A673 (cell line): Measurements from ENCODE around the gene SORL1. TPM values are rescaled to one million over a fixed set of nuclear protein-coding genes. Genes with fewer than 3 reads are reported as not detected.

Experiments used
- BruUV-seq: library from RNA; stranded (reverse); fragments of 400-500 nt; replicated peaks from 2 replicates; lab custom pipeline; 2021; lab: Mats Ljungman, UMichigan
- CTCF ChIA-PET: fragments of 300-600 bp; sonication (Branson Sonifier 250); formaldehyde crosslinking; loops from one replicate; lab custom pipeline; 2022; ENCODE audit warnings: antibody characterized with exemption; lab: Charles Lee
- POLR2A ChIA-PET: fragments of 300-600 bp; sonication (Branson Sonifier 250); formaldehyde crosslinking; loops from one replicate; lab custom pipeline; 2022; ENCODE audit warnings: antibody characterized with exemption; ENCODE audit not compliant: low non-redundant PET; lab: Charles Lee
- DNase-seq: peaks from one replicate; pipeline ENCODE4 v3.0.0-alpha.2; 2015; ENCODE audit warnings: low spot score
- H3K27ac ChIP-seq: fragments of 200-600 bp; sonication (generic); 2 replicates; pipeline ENCODE4 v1.5.1; 2016; ENCODE audit warnings: mixed run types, low read depth, mild to moderate bottlenecking, mixed read lengths, antibody characterized with exemption, low read length; ENCODE audit not compliant: poor library complexity, severe bottlenecking
- H3K27me3 ChIP-seq: fragments of 200-600 bp; sonication (generic); replicated peaks from 2 replicates; pipeline ENCODE4 v1.6.1; 2017; ENCODE audit warnings: mixed run types, low read depth, mild to moderate bottlenecking, mixed read lengths, antibody characterized with exemption, low read length; ENCODE audit not compliant: insufficient read depth, poor library complexity
- H3K36me3 ChIP-seq: fragments of 200-600 bp; sonication (generic); 2 replicates; pipeline ENCODE4 v1.6.1; 2016; ENCODE audit warnings: mixed run types, mild to moderate bottlenecking, mixed read lengths, antibody characterized with exemption, low read length; ENCODE audit not compliant: insufficient read depth, poor library complexity, severe bottlenecking
- H3K4me1 ChIP-seq: fragments of 200-600 bp; sonication (generic); 2 replicates; pipeline ENCODE4 v1.6.1; 2017; ENCODE audit warnings: mixed run types, mild to moderate bottlenecking, mixed read lengths, antibody characterized with exemption, low read length; ENCODE audit not compliant: insufficient read depth, poor library complexity, severe bottlenecking
- H3K4me3 ChIP-seq: fragments of 200-600 bp; sonication (generic); 2 replicates; pipeline ENCODE4 v1.5.1; 2016; ENCODE audit warnings: low read depth, mixed run types, mild to moderate bottlenecking, mixed read lengths, low read length; ENCODE audit not compliant: poor library complexity, severe bottlenecking
- H3K9me3 ChIP-seq: fragments of 200-600 bp; sonication (generic); 2 replicates; pipeline ENCODE4 v1.6.1; 2016; ENCODE audit warnings: mixed run types, low read depth, mild to moderate bottlenecking, mixed read lengths, antibody characterized with exemption, low read length; ENCODE audit not compliant: poor library complexity, severe bottlenecking
- CTCF ChIP-seq: fragments of 300-800, 200-600 bp; sonication (generic); conservative IDR thresholded peaks from 2 replicates; pipeline ENCODE4 v1.5.1; 2017; ENCODE audit warnings: low read depth, mild to moderate bottlenecking, antibody characterized with exemption, low read length, moderate library complexity, mixed read lengths
- EZH2 ChIP-seq: fragments of 200-600 bp; sonication (generic); IDR thresholded peaks from 2 replicates; pipeline ENCODE4 v1.6.1; 2017; ENCODE audit warnings: borderline replicate concordance, low read depth, mild to moderate bottlenecking, mixed read lengths, antibody characterized with exemption, low read length; ENCODE audit not compliant: poor library complexity, severe bottlenecking
- intact Hi-C: fragments of 100-400 bp; cut with micrococcal nuclease; formaldehyde crosslinking; loops from one replicate; pipeline ENCODE4 v1.10.0; 2022; ENCODE audit not compliant: unreplicated experiment
- total RNA-seq: library from RNA; stranded (reverse); gene quantifications from 2 replicates; pipeline ENCODE4 v1.2.3, GENCODE V29; 2021

The SORL1 gene
- total RNA-seq, 1 experiment from 2014 or later, result 0.95 TPM

GRCh38 chr11:121659811-121660210 lies 207.7 kb downstream of the SORL1 start:
- no peaks in the 10 kb centered on the region for H3K27me3 ChIP-seq
- no TSS peak for BruUV-seq
- H3K27ac ChIP-seq, result no peak overlapping the region
- H3K4me1 ChIP-seq, result peaks cover 18% of the 10 kb centered on the region
- no peaks in the 10 kb centered on the region for H3K36me3 ChIP-seq
- CTCF ChIA-PET, result interaction anchor here (0.9 kb wide), 1 partner anchor 346 kb away, joined by 3 read pairs; no protein-coding TSS in a partner anchor
- no peak overlapping the region for H3K4me3 ChIP-seq
- no peaks in the 10 kb centered on the region for H3K9me3 ChIP-seq
- no peak for DNase-seq
- POLR2A ChIA-PET, result no interaction called here
- intact Hi-C loops, result loop anchor here (5.0 to 10.0 kb wide), 3 partner anchors 185 to 925 kb away; no protein-coding TSS in a partner anchor
- TF ChIP-seq CTCF (no peak), EZH2 (no peak)

- Histone ChIP-seq H3K4me3 (no peak overlapping the region), H3K9me3 (no peaks in the 10 kb centered on the region), H3K36me3 (no peaks in the 10 kb centered on the region), H3K27me3 (no peaks in the 10 kb centered on the region), H3K4me1 (peaks cover 3% of the 10 kb centered on the region), H3K27ac (no peak overlapping the region)
- DNase-seq, result no peak
- POLR2A ChIA-PET, result no interaction called here
- intact Hi-C loops, result no loop called here
- CTCF ChIA-PET, result no interaction called here
- no TSS peak for BruUV-seq
- no peak for TF ChIP-seq CTCF
- no peak for TF ChIP-seq EZH2
Measured at GRCh38 chr11:121661880-121662486, 209.9 kb downstream of the SORL1 start.

GRCh38 chr11:121664144-121664543 lies 212.0 kb downstream of the SORL1 start:
- POLR2A ChIA-PET, result no interaction called here
- CTCF ChIA-PET, result no interaction called here
- intact Hi-C loops, result no loop called here
- TF ChIP-seq CTCF (no peak), EZH2 (no peak)
- H3K4me3 ChIP-seq, result no peak overlapping the region
- no peaks in the 10 kb centered on the region for H3K9me3 ChIP-seq
- H3K4me1 ChIP-seq, result peaks cover 3% of the 10 kb centered on the region
- no peak overlapping the region for H3K27ac ChIP-seq
- no TSS peak for BruUV-seq
- H3K27me3 ChIP-seq, result no peaks in the 10 kb centered on the region
- no peaks in the 10 kb centered on the region for H3K36me3 ChIP-seq
- DNase-seq, result no peak
